ENCODE data around the gene SDF2L1. TPM values are rescaled to one million over a fixed set of nuclear protein-coding genes. Genes with fewer than 3 reads are reported as not detected.
A peak's percentile ranks its signal among the peaks of the same experiment; 100 is the strongest.

The SDF2L1 gene
- total RNA-seq, 1 donor from 2014 or later = 41.3 TPM

DNA sequence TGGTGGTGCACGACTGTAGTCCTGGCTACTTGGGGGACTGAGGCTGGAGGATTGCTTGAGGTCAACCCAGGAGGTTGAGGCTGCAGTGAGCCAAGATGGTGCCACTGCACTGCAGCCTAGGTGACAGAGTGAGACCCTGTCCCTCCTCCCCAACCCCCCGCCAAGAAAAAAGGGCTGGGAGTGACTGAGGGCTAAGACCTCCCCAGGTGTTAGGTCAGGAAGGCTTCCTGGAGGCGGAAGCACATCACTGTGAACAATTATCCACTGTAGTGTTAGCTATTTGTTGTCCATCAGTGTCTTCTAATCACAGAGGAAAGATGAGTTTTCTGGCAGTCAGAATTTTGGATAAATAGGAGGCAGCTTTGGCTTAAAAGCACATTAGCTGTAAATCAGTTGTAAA is 21.1 kb upstream of the SDF2L1 start:
- peaks cover 18% of the 10 kb centered on the region for H3K4me1 ChIP-seq
- intact Hi-C loops (cut with DNase I) = no loop called here

DNA sequence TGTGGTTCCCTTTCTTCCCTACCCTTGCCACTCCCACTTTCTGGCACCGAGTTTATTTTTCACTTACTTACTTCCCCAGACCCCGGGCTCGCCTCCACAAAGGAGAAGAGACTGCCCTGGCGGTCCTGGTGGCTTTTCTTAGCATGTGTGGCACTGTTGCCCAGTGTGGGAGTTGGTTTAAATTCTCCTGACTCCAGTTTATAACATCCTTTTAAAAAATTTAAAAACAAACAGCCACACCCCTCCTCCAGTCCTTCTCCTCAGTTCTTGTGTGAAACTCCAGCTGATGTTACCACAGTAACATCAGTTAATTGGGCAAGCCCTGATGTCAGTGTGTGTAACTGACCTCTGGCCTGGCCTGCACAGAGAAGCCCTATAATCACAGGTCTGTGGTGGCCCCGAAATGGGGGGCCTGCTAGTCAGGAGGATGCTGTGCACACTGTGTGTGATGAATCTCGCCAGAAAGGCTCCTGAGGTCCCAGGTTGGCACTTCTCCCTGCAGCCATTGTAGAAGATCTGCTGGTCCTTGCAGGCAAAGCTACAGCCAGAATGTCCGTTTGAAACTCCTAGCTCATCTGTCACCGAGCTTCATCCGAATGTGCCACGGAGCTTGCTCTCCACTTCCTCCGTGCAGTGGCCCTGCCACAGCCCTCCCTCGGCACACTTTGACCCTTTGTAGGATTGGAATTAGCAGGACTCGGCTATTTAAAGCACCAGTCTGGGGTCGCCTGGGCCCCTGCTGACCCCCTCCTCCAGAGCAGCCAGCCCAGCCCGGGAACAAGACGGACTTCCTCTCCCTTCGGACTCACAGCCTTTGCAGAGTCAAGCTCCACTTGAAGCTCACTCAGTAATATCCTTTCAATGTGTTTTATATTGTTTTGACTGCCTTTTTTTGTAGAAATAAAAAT is 19.8 kb upstream of the SDF2L1 start:
- H3K9me3 ChIP-seq = no peaks in the 10 kb centered on the region
- intact Hi-C loops (cut with DNase I) = no loop called here
- H3K36me3 ChIP-seq = peaks cover 10% of the 10 kb centered on the region
- no peak overlapping the region for H3K27ac ChIP-seq
- TF ChIP-seq, protein P1, sequence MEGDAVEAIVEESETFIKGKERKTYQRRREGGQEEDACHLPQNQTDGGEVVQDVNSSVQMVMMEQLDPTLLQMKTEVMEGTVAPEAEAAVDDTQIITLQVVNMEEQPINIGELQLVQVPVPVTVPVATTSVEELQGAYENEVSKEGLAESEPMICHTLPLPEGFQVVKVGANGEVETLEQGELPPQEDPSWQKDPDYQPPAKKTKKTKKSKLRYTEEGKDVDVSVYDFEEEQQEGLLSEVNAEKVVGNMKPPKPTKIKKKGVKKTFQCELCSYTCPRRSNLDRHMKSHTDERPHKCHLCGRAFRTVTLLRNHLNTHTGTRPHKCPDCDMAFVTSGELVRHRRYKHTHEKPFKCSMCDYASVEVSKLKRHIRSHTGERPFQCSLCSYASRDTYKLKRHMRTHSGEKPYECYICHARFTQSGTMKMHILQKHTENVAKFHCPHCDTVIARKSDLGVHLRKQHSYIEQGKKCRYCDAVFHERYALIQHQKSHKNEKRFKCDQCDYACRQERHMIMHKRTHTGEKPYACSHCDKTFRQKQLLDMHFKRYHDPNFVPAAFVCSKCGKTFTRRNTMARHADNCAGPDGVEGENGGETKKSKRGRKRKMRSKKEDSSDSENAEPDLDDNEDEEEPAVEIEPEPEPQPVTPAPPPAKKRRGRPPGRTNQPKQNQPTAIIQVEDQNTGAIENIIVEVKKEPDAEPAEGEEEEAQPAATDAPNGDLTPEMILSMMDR (IDR thresholded peaks at IDR 0.05) = no peak
- peaks cover 18% of the 10 kb centered on the region for H3K4me1 ChIP-seq
- no peak overlapping the region for H3K4me3 ChIP-seq
- DNase-seq = no peak
- H3K27me3 ChIP-seq = no peaks in the 10 kb centered on the region
- peak; percentile 69 for ATAC-seq

More for the DNA sequence above, 21.1 kb upstream of the SDF2L1 start:
- Histone ChIP-seq H3K4me3 (no peak overlapping the region), H3K27me3 (no peaks in the 10 kb centered on the region), H3K27ac (no peak overlapping the region), H3K36me3 (peaks cover 14% of the 10 kb centered on the region), H3K9me3 (no peaks in the 10 kb centered on the region)
- TF ChIP-seq, protein P1 (IDR thresholded peaks at IDR 0.05) = no peak
- DNase-seq (no peak), ATAC-seq (no peak)

GRCh38 chr22:21622919-21623647 is 19.0 kb upstream of the SDF2L1 start:
- intact Hi-C loops (cut with DNase I) = no loop called here
- H3K27me3 ChIP-seq = no peaks in the 10 kb centered on the region
- ATAC-seq = no peak
- H3K36me3 ChIP-seq = peaks cover 10% of the 10 kb centered on the region
- peaks cover 18% of the 10 kb centered on the region for H3K4me1 ChIP-seq
- TF ChIP-seq, protein P1 (IDR thresholded peaks at IDR 0.05) = no peak
- no peak overlapping the region for H3K4me3 ChIP-seq
- H3K27ac ChIP-seq = no peak overlapping the region
- DNase-seq = no peak
- H3K9me3 ChIP-seq = no peaks in the 10 kb centered on the region

GRCh38 chr22:21623648-21623970 is 18.5 kb upstream of the SDF2L1 start:
- DNase-seq (no peak), ATAC-seq (no peak)
- H3K27me3 ChIP-seq = no peaks in the 10 kb centered on the region
- H3K27ac ChIP-seq = no peak overlapping the region
- intact Hi-C loops (cut with DNase I) = no loop called here
- H3K4me3 ChIP-seq = no peak overlapping the region
- peaks cover 18% of the 10 kb centered on the region for H3K4me1 ChIP-seq
- no peaks in the 10 kb centered on the region for H3K9me3 ChIP-seq
- TF ChIP-seq, protein P1 (IDR thresholded peaks at IDR 0.05) = no peak
- H3K36me3 ChIP-seq = peaks cover 10% of the 10 kb centered on the region

DNA sequence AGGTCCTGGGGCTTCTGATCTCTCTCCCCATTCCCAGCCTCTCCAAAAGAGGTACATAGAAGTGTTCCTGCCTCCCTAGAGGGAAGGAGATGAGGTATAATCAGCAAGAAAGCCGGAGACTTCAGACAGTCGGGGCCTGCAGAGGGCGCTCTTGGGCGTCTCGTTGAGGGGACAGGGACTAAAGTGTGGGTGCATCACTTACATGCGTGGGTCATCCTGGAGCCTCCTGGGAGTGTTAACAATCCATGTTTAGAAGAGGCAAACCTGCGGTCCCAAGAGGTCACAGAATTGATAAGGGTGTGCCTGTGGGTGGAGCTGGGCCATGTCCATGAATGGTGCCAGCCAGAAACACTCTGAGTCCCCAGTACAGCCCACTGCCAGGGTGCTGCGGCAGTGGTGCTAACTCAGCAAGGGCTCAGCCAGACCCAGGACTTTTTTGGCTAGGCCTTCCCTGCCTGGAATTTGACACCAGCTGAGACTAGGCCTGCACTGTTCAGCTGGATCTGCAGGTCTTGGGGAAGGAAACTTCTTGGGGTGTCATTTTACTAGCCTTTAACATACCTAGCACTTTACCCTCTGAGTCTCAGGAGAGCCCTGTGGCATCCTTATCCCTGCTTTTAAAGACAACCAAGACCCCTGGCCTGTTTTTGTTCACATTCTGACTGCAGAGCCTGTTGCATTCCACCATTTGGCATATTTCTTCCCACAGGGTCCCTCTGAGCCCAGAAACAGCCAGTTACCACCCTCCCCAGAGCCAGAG is 17.8 kb upstream of the SDF2L1 start:
- H3K4me3 ChIP-seq = no peak overlapping the region
- H3K4me1 ChIP-seq = peaks cover 18% of the 10 kb centered on the region
- no peak for ATAC-seq
- intact Hi-C loops (cut with DNase I) = no loop called here
- no peaks in the 10 kb centered on the region for H3K9me3 ChIP-seq
- TF ChIP-seq, protein P1 (IDR thresholded peaks at IDR 0.05) = peak; percentile 36
- H3K27me3 ChIP-seq = no peaks in the 10 kb centered on the region
- H3K36me3 ChIP-seq = peaks cover 10% of the 10 kb centered on the region
- no peak overlapping the region for H3K27ac ChIP-seq
- no peak for DNase-seq

Measured in upper lobe of right lung (tissue), 1 donor.